Testis (tissue), 2 donors: ENCODE data around the gene CA5A.
"Not testable (repeated sequence)": the region's sequence is repeated elsewhere in the genome, so short reads cannot be mapped to it uniquely, and the experiment has no call there.

Experiments
- CTCF ChIP-seq, 3 experiments: fragments of 450-650 bp in 2 of 3; fragments of 200-600 bp in 1 of 3; sonication (generic) in 1 of 3; IDR thresholded peaks; one replicate each; pipeline ENCODE4 v1.5.1; 2016 to 2019; ENCODE audit warnings: antibody characterized with exemption in 3 of 3, mild to moderate bottlenecking in 2 of 3, moderate library complexity in 1 of 3
- POLR2A ChIP-seq: fragments of 450-650 bp; IDR thresholded peaks from one replicate; pipeline ENCODE4 v1.6.1; 2017; ENCODE audit warnings: antibody characterized with exemption, mild to moderate bottlenecking, moderate library complexity

DNA sequence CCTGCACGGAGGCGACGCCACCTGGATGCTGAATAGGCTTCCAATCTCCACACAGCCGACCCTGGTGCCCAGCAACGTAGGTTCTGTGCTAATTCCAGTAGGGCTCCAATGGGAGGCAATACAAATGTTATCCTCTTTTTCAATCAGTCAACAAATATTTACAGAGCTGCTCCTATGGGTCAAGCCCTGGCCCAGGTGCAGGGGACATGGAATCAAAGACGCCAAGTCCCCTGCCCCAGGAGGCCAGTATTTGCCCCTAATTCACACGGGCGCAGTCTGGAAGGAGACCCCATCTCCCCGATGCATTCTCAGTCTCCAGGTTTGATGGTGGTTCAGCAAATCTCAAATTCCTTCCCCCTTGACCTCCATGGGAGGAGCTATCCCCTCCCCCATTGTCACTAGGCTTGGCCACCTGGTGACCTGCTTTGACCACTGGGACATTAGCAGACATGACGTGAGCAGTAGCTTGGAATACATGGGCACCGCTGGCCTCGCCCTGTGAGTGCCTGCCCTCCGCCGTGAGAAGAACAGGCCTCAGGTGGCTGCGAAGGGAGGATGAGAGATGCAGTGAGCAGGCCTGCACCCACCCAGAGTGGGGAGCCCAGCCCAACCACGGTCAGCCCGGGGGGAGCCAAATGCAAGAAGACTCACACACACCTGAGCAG is 3.7 kb downstream of the CA5A start:
- TF ChIP-seq POLR2A; CTCF (IDR thresholded peaks at IDR 0.05): not testable (repeated sequence)
